Glutamatergic neuron (in vitro differentiated cells): ENCODE data around the gene ADAMTS13. TPM values are rescaled to one million over a fixed set of nuclear protein-coding genes. Genes with fewer than 3 reads are reported as not detected.

Experiments
- DNase-seq: peaks from one replicate; pipeline ENCODE4 v3.0.0; 2022
- H3K27ac Mint-ChIP-seq: one replicate; pipeline ENCODE4 v1.8.0; 2020; ENCODE audit warnings: mild to moderate bottlenecking, mixed read lengths, inconsistent platforms; ENCODE audit not compliant: unreplicated experiment
- H3K27me3 Mint-ChIP-seq: one replicate; pipeline ENCODE4 v1.8.0; 2020; ENCODE audit warnings: mild to moderate bottlenecking, moderate library complexity, mixed read lengths, inconsistent platforms; ENCODE audit not compliant: unreplicated experiment
- H3K36me3 Mint-ChIP-seq: one replicate; pipeline ENCODE4 v1.8.0; 2020; ENCODE audit warnings: mild to moderate bottlenecking, mixed read lengths, inconsistent platforms; ENCODE audit not compliant: unreplicated experiment
- H3K4me1 Mint-ChIP-seq: one replicate; pipeline ENCODE4 v1.8.0; 2020; ENCODE audit warnings: mild to moderate bottlenecking, low read depth, mixed read lengths, inconsistent platforms; ENCODE audit not compliant: unreplicated experiment
- H3K4me3 Mint-ChIP-seq: one replicate; pipeline ENCODE4 v1.8.0; 2020; ENCODE audit warnings: mild to moderate bottlenecking, mixed read lengths, inconsistent platforms; ENCODE audit not compliant: unreplicated experiment
- H3K9me3 Mint-ChIP-seq: one replicate; pipeline ENCODE4 v1.8.0; 2020; ENCODE audit warnings: mild to moderate bottlenecking, moderate library complexity, mixed read lengths, inconsistent platforms; ENCODE audit not compliant: unreplicated experiment
- CTCF ChIP-seq: fragments of 200-600 bp; sonication (generic); IDR thresholded peaks from one replicate; pipeline ENCODE4 v1.5.0; 2021; ENCODE audit not compliant: partially characterized antibody, unreplicated experiment
- total RNA-seq: library from RNA; stranded (reverse); fragmentation: NEBNext Ultra II Directional; extraction: Animal tissue kit (Norgen Biotek cat#: 25700); gene quantifications from one replicate; pipeline ENCODE4 v1.2.1, GENCODE V29; 2021; ENCODE audit not compliant: unreplicated experiment

The ADAMTS13 gene
- total RNA-seq, 1 donor from 2014 or later, result 27.9 TPM

GRCh38 chr9:133453651-133454050, 31.5 kb downstream of the ADAMTS13 start:
- H3K4me1 Mint-ChIP-seq, result peaks cover 5% of the 10 kb centered on the region
- H3K9me3 Mint-ChIP-seq, result no peaks in the 10 kb centered on the region
- no peak for DNase-seq
- no peaks in the 10 kb centered on the region for H3K36me3 Mint-ChIP-seq
- no peak overlapping the region for H3K4me3 Mint-ChIP-seq
- H3K27me3 Mint-ChIP-seq, result peaks cover 3% of the 10 kb centered on the region
- H3K27ac Mint-ChIP-seq, result no peak overlapping the region
- TF ChIP-seq CTCF, result no peak

- Mint-ChIP-seq H3K27me3 (peaks cover 4% of the 10 kb centered on the region), H3K4me3 (no peak overlapping the region), H3K9me3 (no peaks in the 10 kb centered on the region), H3K36me3 (no peaks in the 10 kb centered on the region), H3K4me1 (peaks cover 5% of the 10 kb centered on the region), H3K27ac (no peak overlapping the region)
- no peak for DNase-seq
- no peak for TF ChIP-seq CTCF
These were observed 32.2 kb downstream of the ADAMTS13 start for GRCh38 chr9:133454325-133454724.

- H3K27me3 Mint-ChIP-seq, result peaks cover 4% of the 10 kb centered on the region
- no peaks in the 10 kb centered on the region for H3K36me3 Mint-ChIP-seq
- no peak overlapping the region for H3K27ac Mint-ChIP-seq
- H3K4me3 Mint-ChIP-seq, result no peak overlapping the region
- H3K4me1 Mint-ChIP-seq, result peaks cover 5% of the 10 kb centered on the region
- no peak for DNase-seq
- no peaks in the 10 kb centered on the region for H3K9me3 Mint-ChIP-seq
- TF ChIP-seq CTCF, result no peak
These were observed 32.9 kb downstream of the ADAMTS13 start for GRCh38 chr9:133454943-133455673.

- no peak overlapping the region for H3K4me3 Mint-ChIP-seq
- no peak for DNase-seq
- TF ChIP-seq CTCF, result no peak
- no peaks in the 10 kb centered on the region for H3K36me3 Mint-ChIP-seq
- no peak overlapping the region for H3K27ac Mint-ChIP-seq
- peaks cover 2% of the 10 kb centered on the region for H3K9me3 Mint-ChIP-seq
- peaks cover 6% of the 10 kb centered on the region for H3K4me1 Mint-ChIP-seq
- H3K27me3 Mint-ChIP-seq, result peaks cover 3% of the 10 kb centered on the region
These were observed 33.8 kb downstream of the ADAMTS13 start for GRCh38 chr9:133455936-133456335.

- peaks cover 3% of the 10 kb centered on the region for H3K27me3 Mint-ChIP-seq
- H3K27ac Mint-ChIP-seq, result no peak overlapping the region
- no peaks in the 10 kb centered on the region for H3K36me3 Mint-ChIP-seq
- TF ChIP-seq CTCF, result no peak
- DNase-seq, result peak; percentile 45
- H3K4me1 Mint-ChIP-seq, result peaks cover 11% of the 10 kb centered on the region
- H3K9me3 Mint-ChIP-seq, result peaks cover 2% of the 10 kb centered on the region
- H3K4me3 Mint-ChIP-seq, result no peak overlapping the region
These were observed 34.2 kb downstream of the ADAMTS13 start for GRCh38 chr9:133456409-133456808.
